Measurements from ENCODE around the gene HNMT.

Gene HNMT

DNA sequence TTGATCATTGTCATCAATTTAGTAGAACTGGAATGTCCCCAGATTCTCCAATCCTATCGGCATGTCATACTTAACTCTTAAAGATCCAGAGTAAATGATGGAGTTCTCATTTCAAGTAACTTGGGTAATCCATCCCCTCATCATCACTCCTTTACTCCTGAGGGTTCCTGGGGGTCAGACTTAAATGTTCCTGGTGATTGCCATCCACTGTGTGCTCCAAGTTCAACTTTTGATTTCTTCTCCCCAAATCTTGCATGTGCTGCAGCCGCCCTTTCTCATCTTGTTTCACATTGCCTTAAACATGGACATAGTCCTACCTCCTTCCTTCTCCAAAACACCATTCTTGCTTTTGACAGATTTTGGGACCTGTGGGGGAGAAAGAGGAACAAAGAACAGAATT lies 43.2 kb downstream of the HNMT start:
- TF ChIP-seq, protein P1, sequence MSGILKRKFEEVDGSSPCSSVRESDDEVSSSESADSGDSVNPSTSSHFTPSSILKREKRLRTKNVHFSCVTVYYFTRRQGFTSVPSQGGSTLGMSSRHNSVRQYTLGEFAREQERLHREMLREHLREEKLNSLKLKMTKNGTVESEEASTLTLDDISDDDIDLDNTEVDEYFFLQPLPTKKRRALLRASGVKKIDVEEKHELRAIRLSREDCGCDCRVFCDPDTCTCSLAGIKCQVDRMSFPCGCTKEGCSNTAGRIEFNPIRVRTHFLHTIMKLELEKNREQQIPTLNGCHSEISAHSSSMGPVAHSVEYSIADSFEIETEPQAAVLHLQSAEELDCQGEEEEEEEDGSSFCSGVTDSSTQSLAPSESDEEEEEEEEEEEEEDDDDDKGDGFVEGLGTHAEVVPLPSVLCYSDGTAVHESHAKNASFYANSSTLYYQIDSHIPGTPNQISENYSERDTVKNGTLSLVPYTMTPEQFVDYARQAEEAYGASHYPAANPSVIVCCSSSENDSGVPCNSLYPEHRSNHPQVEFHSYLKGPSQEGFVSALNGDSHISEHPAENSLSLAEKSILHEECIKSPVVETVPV (CRISPR knock-in tag; IDR thresholded peaks at IDR 0.05), result no peak
- TF ChIP-seq ZC3H10 (CRISPR knock-in tag; IDR thresholded peaks at IDR 0.05) (no peak), ARNTL (CRISPR knock-in tag; IDR thresholded peaks at IDR 0.05; ENCODE audit: borderline replicate concordance, low read depth) (no peak), SNAI2 (CRISPR knock-in tag; IDR thresholded peaks at IDR 0.05) (no peak), ZFP30 (CRISPR knock-in tag; IDR thresholded peaks at IDR 0.05) (no peak), ZNF8 (CRISPR knock-in tag; IDR thresholded peaks at IDR 0.05) (no peak), ESRRG (CRISPR knock-in tag; IDR thresholded peaks at IDR 0.05) (no peak), RARB (CRISPR knock-in tag; IDR thresholded peaks at IDR 0.05) (no peak), CSDC2 (CRISPR knock-in tag; IDR thresholded peaks at IDR 0.05) (no peak), ISL1 (CRISPR knock-in tag; IDR thresholded peaks at IDR 0.05) (no peak)
- TF ChIP-seq, protein P2, sequence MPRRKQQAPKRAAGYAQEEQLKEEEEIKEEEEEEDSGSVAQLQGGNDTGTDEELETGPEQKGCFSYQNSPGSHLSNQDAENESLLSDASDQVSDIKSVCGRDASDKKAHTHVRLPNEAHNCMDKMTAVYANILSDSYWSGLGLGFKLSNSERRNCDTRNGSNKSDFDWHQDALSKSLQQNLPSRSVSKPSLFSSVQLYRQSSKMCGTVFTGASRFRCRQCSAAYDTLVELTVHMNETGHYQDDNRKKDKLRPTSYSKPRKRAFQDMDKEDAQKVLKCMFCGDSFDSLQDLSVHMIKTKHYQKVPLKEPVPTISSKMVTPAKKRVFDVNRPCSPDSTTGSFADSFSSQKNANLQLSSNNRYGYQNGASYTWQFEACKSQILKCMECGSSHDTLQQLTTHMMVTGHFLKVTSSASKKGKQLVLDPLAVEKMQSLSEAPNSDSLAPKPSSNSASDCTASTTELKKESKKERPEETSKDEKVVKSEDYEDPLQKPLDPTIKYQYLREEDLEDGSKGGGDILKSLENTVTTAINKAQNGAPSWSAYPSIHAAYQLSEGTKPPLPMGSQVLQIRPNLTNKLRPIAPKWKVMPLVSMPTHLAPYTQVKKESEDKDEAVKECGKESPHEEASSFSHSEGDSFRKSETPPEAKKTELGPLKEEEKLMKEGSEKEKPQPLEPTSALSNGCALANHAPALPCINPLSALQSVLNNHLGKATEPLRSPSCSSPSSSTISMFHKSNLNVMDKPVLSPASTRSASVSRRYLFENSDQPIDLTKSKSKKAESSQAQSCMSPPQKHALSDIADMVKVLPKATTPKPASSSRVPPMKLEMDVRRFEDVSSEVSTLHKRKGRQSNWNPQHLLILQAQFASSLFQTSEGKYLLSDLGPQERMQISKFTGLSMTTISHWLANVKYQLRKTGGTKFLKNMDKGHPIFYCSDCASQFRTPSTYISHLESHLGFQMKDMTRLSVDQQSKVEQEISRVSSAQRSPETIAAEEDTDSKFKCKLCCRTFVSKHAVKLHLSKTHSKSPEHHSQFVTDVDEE (CRISPR knock-in tag; IDR thresholded peaks at IDR 0.05), result no peak

DNA sequence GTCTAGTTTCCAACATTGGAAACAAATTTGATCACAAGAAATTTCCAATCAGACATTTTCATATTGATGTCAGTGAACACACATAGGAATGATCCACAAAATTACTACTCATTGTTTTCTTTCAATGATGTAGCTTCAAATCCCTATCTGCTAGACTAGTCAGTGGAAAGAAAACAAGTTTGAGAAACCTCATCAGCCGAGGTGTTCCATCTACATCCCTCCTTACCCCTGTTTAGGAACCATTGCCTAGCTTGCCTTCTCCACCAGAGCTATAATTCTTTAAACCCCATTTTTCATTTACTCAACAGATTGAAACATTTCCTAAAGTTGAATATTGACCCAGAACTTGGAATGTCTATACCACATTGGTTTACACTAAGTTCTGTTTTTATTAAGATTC lies 45.3 kb downstream of the HNMT start:
- ATAC-seq, result no peak

More for the DNA sequence above, 43.2 kb downstream of the HNMT start:
- ATAC-seq, result no peak

DNA sequence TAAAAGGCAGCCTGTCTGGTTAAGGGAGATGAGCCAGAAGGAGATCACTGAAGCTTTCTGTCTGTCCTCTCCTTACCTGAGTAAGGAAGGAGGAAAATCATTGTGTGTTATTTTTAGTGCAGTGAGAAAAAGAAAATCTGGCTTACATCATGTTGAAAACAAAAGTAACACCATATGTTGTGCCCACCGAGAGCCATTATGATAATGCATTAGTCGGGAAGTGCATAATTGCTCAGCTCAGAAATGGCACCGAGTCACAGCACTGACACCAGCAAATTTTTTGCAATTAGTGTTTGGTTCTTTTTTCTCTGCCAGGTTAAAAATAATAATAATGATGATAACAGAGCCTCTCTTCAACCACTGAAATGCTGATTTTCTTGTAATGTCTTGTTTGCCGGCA lies 46.6 kb downstream of the HNMT start:
- TF ChIP-seq PPARA (CRISPR knock-in tag; IDR thresholded peaks at IDR 0.05; ENCODE audit: borderline replicate concordance), result no peak
- TF ChIP-seq ZNF70 (CRISPR knock-in tag; IDR thresholded peaks at IDR 0.05), result 0 out of 2 replicates have a peak, but pooled peaks have one; percentile 19
- no peak for TF ChIP-seq ZNF8 (CRISPR knock-in tag; IDR thresholded peaks at IDR 0.05)
- TF ChIP-seq ISL1 (CRISPR knock-in tag; IDR thresholded peaks at IDR 0.05), result no peak
- TF ChIP-seq CSDC2 (CRISPR knock-in tag; IDR thresholded peaks at IDR 0.05), result no peak
- TF ChIP-seq, protein P3, sequence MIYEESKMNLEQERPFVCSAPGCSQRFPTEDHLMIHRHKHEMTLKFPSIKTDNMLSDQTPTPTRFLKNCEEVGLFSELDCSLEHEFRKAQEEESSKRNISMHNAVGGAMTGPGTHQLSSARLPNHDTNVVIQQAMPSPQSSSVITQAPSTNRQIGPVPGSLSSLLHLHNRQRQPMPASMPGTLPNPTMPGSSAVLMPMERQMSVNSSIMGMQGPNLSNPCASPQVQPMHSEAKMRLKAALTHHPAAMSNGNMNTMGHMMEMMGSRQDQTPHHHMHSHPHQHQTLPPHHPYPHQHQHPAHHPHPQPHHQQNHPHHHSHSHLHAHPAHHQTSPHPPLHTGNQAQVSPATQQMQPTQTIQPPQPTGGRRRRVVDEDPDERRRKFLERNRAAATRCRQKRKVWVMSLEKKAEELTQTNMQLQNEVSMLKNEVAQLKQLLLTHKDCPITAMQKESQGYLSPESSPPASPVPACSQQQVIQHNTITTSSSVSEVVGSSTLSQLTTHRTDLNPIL (CRISPR knock-in tag; IDR thresholded peaks at IDR 0.05; ENCODE audit: low read depth), result no peak
- TF ChIP-seq GLIS3 (CRISPR knock-in tag; IDR thresholded peaks at IDR 0.05), result no peak
- no peak; the same call in 2 of the 3 replicates for ATAC-seq

More for the DNA sequence above, 45.3 kb downstream of the HNMT start:
- TF ChIP-seq ZNF70 (CRISPR knock-in tag; IDR thresholded peaks at IDR 0.05), result no peak
- no peak for TF ChIP-seq TOX (CRISPR knock-in tag; IDR thresholded peaks at IDR 0.05; ENCODE audit: borderline replicate concordance)
- TF ChIP-seq ISL1 (CRISPR knock-in tag; IDR thresholded peaks at IDR 0.05), result no peak
- TF ChIP-seq, protein P1 (CRISPR knock-in tag; IDR thresholded peaks at IDR 0.05), result no peak
- no peak for TF ChIP-seq BACH2 (CRISPR knock-in tag; IDR thresholded peaks at IDR 0.05; ENCODE audit: borderline replicate concordance)
- TF ChIP-seq CSDC2 (CRISPR knock-in tag; IDR thresholded peaks at IDR 0.05), result no peak
- no peak for TF ChIP-seq GLIS3 (CRISPR knock-in tag; IDR thresholded peaks at IDR 0.05)
- TF ChIP-seq OSR1 (CRISPR knock-in tag; IDR thresholded peaks at IDR 0.05), result no peak
- no peak for TF ChIP-seq ZNF565 (CRISPR knock-in tag; conservative IDR thresholded peaks at IDR 0.05; ENCODE audit: low read depth)
- no peak for TF ChIP-seq ZNF8 (CRISPR knock-in tag; IDR thresholded peaks at IDR 0.05)
- TF ChIP-seq, protein P4, sequence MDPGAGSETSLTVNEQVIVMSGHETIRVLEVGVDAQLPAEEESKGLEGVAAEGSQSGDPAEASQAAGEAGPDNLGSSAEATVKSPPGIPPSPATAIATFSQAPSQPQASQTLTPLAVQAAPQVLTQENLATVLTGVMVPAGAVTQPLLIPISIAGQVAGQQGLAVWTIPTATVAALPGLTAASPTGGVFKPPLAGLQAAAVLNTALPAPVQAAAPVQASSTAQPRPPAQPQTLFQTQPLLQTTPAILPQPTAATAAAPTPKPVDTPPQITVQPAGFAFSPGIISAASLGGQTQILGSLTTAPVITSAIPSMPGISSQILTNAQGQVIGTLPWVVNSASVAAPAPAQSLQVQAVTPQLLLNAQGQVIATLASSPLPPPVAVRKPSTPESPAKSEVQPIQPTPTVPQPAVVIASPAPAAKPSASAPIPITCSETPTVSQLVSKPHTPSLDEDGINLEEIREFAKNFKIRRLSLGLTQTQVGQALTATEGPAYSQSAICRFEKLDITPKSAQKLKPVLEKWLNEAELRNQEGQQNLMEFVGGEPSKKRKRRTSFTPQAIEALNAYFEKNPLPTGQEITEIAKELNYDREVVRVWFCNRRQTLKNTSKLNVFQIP (CRISPR knock-in tag; IDR thresholded peaks at IDR 0.05; ENCODE audit: borderline replicate concordance, low read depth), result no peak
- no peak for TF ChIP-seq ZC3H10 (CRISPR knock-in tag; IDR thresholded peaks at IDR 0.05)
- TF ChIP-seq ARNTL (CRISPR knock-in tag; IDR thresholded peaks at IDR 0.05; ENCODE audit: borderline replicate concordance, low read depth), result no peak
- TF ChIP-seq PPARA (CRISPR knock-in tag; IDR thresholded peaks at IDR 0.05; ENCODE audit: borderline replicate concordance), result no peak
- no peak for TF ChIP-seq RARB (CRISPR knock-in tag; IDR thresholded peaks at IDR 0.05)
- TF ChIP-seq ESRRG (CRISPR knock-in tag; IDR thresholded peaks at IDR 0.05), result no peak
- TF ChIP-seq SNAI2 (CRISPR knock-in tag; IDR thresholded peaks at IDR 0.05), result no peak
- TF ChIP-seq ZFP3 (CRISPR knock-in tag; IDR thresholded peaks at IDR 0.05), result no peak
- no peak for TF ChIP-seq TCF4 (CRISPR knock-in tag; IDR thresholded peaks at IDR 0.05; ENCODE audit: borderline replicate concordance)
- TF ChIP-seq, protein P3 (CRISPR knock-in tag; IDR thresholded peaks at IDR 0.05; ENCODE audit: low read depth), result no peak

Data from SK-N-SH treated with all-trans-retinoic acid at 6 μM for 48 hours (cell line).